ENCODE measurements around the gene URM1. TPM values are rescaled to one million over a fixed set of nuclear protein-coding genes. Genes with fewer than 3 reads are reported as not detected.

URM1 gene
- total RNA-seq, 5 donors from 2014 or later (not counting 1 experiment from before 2014, with no cell fraction given), result 38.7 to 55.8 (median 52.5) TPM

GRCh38 chr9:128358861-128359260 lies 12.3 kb upstream of the URM1 start:
- H3K36me3 ChIP-seq (ENCODE audit: control insufficient read depth in 2 of 2, extremely low read depth in 1 of 2, insufficient read depth in 1 of 2, low read length in 1 of 2), result peaks cover 13 to 15% of the 10 kb centered on the region in 2 donors
- 94% methylated on average over 3 of the region's 4 CpGs for WGBS (ENCODE audit: insufficient coverage)
- DNase-seq (no peak), ATAC-seq (replicated peaks in 1 of 4) (no peak)
- H3K4me3 ChIP-seq (ENCODE audit: control insufficient read depth in 1 of 2, extremely low read depth in 1 of 2, low read length in 1 of 2), result no peak overlapping the region
- H3K9me3 Mint-ChIP-seq, result no peaks in the 10 kb centered on the region
- no peak overlapping the region for H3K27ac ChIP-seq (ENCODE audit: low read length)
- peaks cover 11% of the 10 kb centered on the region for H3K36me3 Mint-ChIP-seq
- ChIA-PET CTCF (interaction anchor here in 1 of 2 donors (0.6 kb wide), 1 partner anchor 623 kb away, joined by 3 read pairs; no protein-coding TSS in a partner anchor), POLR2A (no interaction called here)
- no peak overlapping the region for H3K27ac Mint-ChIP-seq
- peaks cover 0 to 12% of the 10 kb centered on the region in 2 experiments for H3K4me1 ChIP-seq (ENCODE audit: control insufficient read depth in 1 of 2, extremely low read depth in 1 of 2, insufficient read depth in 2 of 2, low read length in 2 of 2)
- no peaks in the 10 kb centered on the region for H3K9me3 ChIP-seq
- H3K27me3 Mint-ChIP-seq, result no peaks in the 10 kb centered on the region
- no peaks in the 10 kb centered on the region for H3K27me3 ChIP-seq (replicated peaks in 1 of 2; ENCODE audit: control insufficient read depth in 2 of 2, extremely low read depth in 1 of 2, insufficient read depth in 2 of 2, low read length in 1 of 2)
- no peak overlapping the region for H3K4me3 Mint-ChIP-seq
- peaks cover 8 to 9% (median 9%) of the 10 kb centered on the region in 3 donors for H3K4me1 Mint-ChIP-seq

- no peaks in the 10 kb centered on the region for H3K27me3 Mint-ChIP-seq
Observed at GRCh38 chr9:128360826-128361225, 10.3 kb upstream of the URM1 start.

GRCh38 chr9:128361296-128361985 lies 9.7 kb upstream of the URM1 start:
- peak overlapping the region; percentile 71 to 77 (median 75) for H3K4me3 Mint-ChIP-seq
- DNase-seq (no peak), ATAC-seq (replicated peaks in 1 of 4) (no peak)
- Histone ChIP-seq H3K27ac (ENCODE audit: low read length) (peak overlapping the region; percentile 39), H3K27me3 (replicated peaks in 1 of 2; ENCODE audit: control insufficient read depth in 2 of 2, extremely low read depth in 1 of 2, insufficient read depth in 2 of 2, low read length in 1 of 2) (peaks cover 0 to 10% of the 10 kb centered on the region in 2 experiments), H3K4me1 (ENCODE audit: control insufficient read depth in 1 of 2, extremely low read depth in 1 of 2, insufficient read depth in 2 of 2, low read length in 2 of 2) (peaks cover 0 to 20% of the 10 kb centered on the region in 2 experiments), H3K4me3 (ENCODE audit: control insufficient read depth in 1 of 2, extremely low read depth in 1 of 2, low read length in 1 of 2) (peak overlapping the region; percentile 43 to 58), H3K36me3 (ENCODE audit: control insufficient read depth in 2 of 2, extremely low read depth in 1 of 2, insufficient read depth in 1 of 2, low read length in 1 of 2) (peaks cover 0 to 5% of the 10 kb centered on the region in 2 donors), H3K9me3 (no peaks in the 10 kb centered on the region)
- H3K4me1 Mint-ChIP-seq, result peaks cover 8 to 16% (median 14%) of the 10 kb centered on the region in 3 donors
- no peaks in the 10 kb centered on the region for H3K9me3 Mint-ChIP-seq
- ChIA-PET POLR2A (interaction anchor here in 1 of 2 donors (0.6 kb wide), 1 partner anchor 603 kb away, joined by 6 read pairs; no protein-coding TSS in a partner anchor), CTCF (interaction anchor here in 1 of 2 donors (0.5 to 1.9 kb wide), 3 partner anchors 9 to 808 kb away, joined by 3 to 14 read pairs (median 3); partner anchors contain the start of gene URM1)
- no peaks in the 10 kb centered on the region for H3K36me3 Mint-ChIP-seq
- peak overlapping the region; percentile 61 to 72 for H3K27ac Mint-ChIP-seq
- WGBS (ENCODE audit: insufficient coverage), result 60% methylated on average over 11 of the region's 14 CpGs
- H3K27me3 Mint-ChIP-seq, result no peaks in the 10 kb centered on the region

More at GRCh38 chr9:128360826-128361225, 10.3 kb upstream of the URM1 start:
- no peaks in the 10 kb centered on the region for H3K9me3 ChIP-seq
- DNase-seq (no peak), ATAC-seq (replicated peaks in 1 of 4) (no peak)
- no peak overlapping the region for H3K27ac ChIP-seq (ENCODE audit: low read length)
- ChIA-PET CTCF (interaction anchor here in 1 of 2 donors (0.5 kb wide), 1 partner anchor 52 kb away, joined by 3 read pairs; no protein-coding TSS in a partner anchor), POLR2A (no interaction called here)
- peaks cover 0 to 10% of the 10 kb centered on the region in 2 experiments for H3K27me3 ChIP-seq (replicated peaks in 1 of 2; ENCODE audit: control insufficient read depth in 2 of 2, extremely low read depth in 1 of 2, insufficient read depth in 2 of 2, low read length in 1 of 2)
- H3K4me1 Mint-ChIP-seq, result peaks cover 8 to 16% (median 14%) of the 10 kb centered on the region in 3 donors
- H3K9me3 Mint-ChIP-seq, result no peaks in the 10 kb centered on the region
- no peak overlapping the region for H3K4me3 Mint-ChIP-seq
- no CpG with 5 or more reads among the region's 2 CpGs for WGBS (ENCODE audit: insufficient coverage)
- no peak overlapping the region for H3K4me3 ChIP-seq (ENCODE audit: control insufficient read depth in 1 of 2, extremely low read depth in 1 of 2, low read length in 1 of 2)
- peaks cover 2 to 6% of the 10 kb centered on the region in 2 donors for H3K36me3 ChIP-seq (ENCODE audit: control insufficient read depth in 2 of 2, extremely low read depth in 1 of 2, insufficient read depth in 1 of 2, low read length in 1 of 2)
- peaks cover 5% of the 10 kb centered on the region for H3K36me3 Mint-ChIP-seq
- H3K4me1 ChIP-seq (ENCODE audit: control insufficient read depth in 1 of 2, extremely low read depth in 1 of 2, insufficient read depth in 2 of 2, low read length in 2 of 2), result peaks cover 0 to 20% of the 10 kb centered on the region in 2 experiments
- H3K27ac Mint-ChIP-seq, result no peak overlapping the region

- Mint-ChIP-seq H3K27ac (peak overlapping the region; percentile 61 to 72), H3K36me3 (no peaks in the 10 kb centered on the region), H3K4me3 (peak overlapping the region; percentile 71 to 77 (median 75)), H3K4me1 (peaks cover 8 to 16% (median 14%) of the 10 kb centered on the region in 3 donors), H3K9me3 (no peaks in the 10 kb centered on the region), H3K27me3 (no peaks in the 10 kb centered on the region)
- peak; percentile 86 to 90 (median 88) for ATAC-seq (replicated peaks in 1 of 4)
- H3K36me3 ChIP-seq (ENCODE audit: control insufficient read depth in 2 of 2, extremely low read depth in 1 of 2, insufficient read depth in 1 of 2, low read length in 1 of 2), result peaks cover 0 to 5% of the 10 kb centered on the region in 2 donors
- H3K9me3 ChIP-seq, result no peaks in the 10 kb centered on the region
- ChIA-PET POLR2A (interaction anchor here in 1 of 2 donors (0.6 kb wide), 1 partner anchor 602 kb away, joined by 6 read pairs; no protein-coding TSS in a partner anchor), CTCF (interaction anchor here in 1 of 2 donors (0.5 to 1.9 kb wide), 3 partner anchors 9 to 808 kb away, joined by 3 to 14 read pairs (median 3); partner anchors contain the start of gene URM1)
- peaks cover 0 to 20% of the 10 kb centered on the region in 2 experiments for H3K4me1 ChIP-seq (ENCODE audit: control insufficient read depth in 1 of 2, extremely low read depth in 1 of 2, insufficient read depth in 2 of 2, low read length in 2 of 2)
- H3K27me3 ChIP-seq (replicated peaks in 1 of 2; ENCODE audit: control insufficient read depth in 2 of 2, extremely low read depth in 1 of 2, insufficient read depth in 2 of 2, low read length in 1 of 2), result peaks cover 0 to 12% of the 10 kb centered on the region in 2 experiments
- WGBS (ENCODE audit: insufficient coverage), result 11% methylated on average over 8 of the region's 20 CpGs
- H3K27ac ChIP-seq (ENCODE audit: low read length), result peak overlapping the region; percentile 39
- H3K4me3 ChIP-seq (ENCODE audit: control insufficient read depth in 1 of 2, extremely low read depth in 1 of 2, low read length in 1 of 2), result peak overlapping the region; percentile 43 to 58
- DNase-seq, result peak; percentile 7 to 78 (median 53)
Observed at GRCh38 chr9:128361986-128362646, 9.1 kb upstream of the URM1 start.

- DNase-seq (no peak), ATAC-seq (replicated peaks in 1 of 4) (no peak)
- Histone ChIP-seq H3K36me3 (ENCODE audit: control insufficient read depth in 2 of 2, extremely low read depth in 1 of 2, insufficient read depth in 1 of 2, low read length in 1 of 2) (peaks cover 0 to 5% of the 10 kb centered on the region in 2 donors), H3K4me3 (ENCODE audit: control insufficient read depth in 1 of 2, extremely low read depth in 1 of 2, low read length in 1 of 2) (no peak overlapping the region), H3K9me3 (no peaks in the 10 kb centered on the region), H3K27ac (ENCODE audit: low read length) (no peak overlapping the region), H3K4me1 (ENCODE audit: control insufficient read depth in 1 of 2, extremely low read depth in 1 of 2, insufficient read depth in 2 of 2, low read length in 2 of 2) (peaks cover 0 to 20% of the 10 kb centered on the region in 2 experiments), H3K27me3 (replicated peaks in 1 of 2; ENCODE audit: control insufficient read depth in 2 of 2, extremely low read depth in 1 of 2, insufficient read depth in 2 of 2, low read length in 1 of 2) (peaks cover 0 to 14% of the 10 kb centered on the region in 2 experiments)
- Mint-ChIP-seq H3K27ac (no peak overlapping the region), H3K4me1 (peaks cover 8 to 16% (median 14%) of the 10 kb centered on the region in 3 donors), H3K4me3 (no peak overlapping the region), H3K36me3 (no peaks in the 10 kb centered on the region), H3K27me3 (no peaks in the 10 kb centered on the region), H3K9me3 (no peaks in the 10 kb centered on the region)
- CTCF ChIA-PET, result interaction anchor here in 1 of 2 donors (0.8 to 1.9 kb wide), 2 partner anchors 8 to 21 kb away, joined by 3 to 14 read pairs; partner anchors contain the start of gene URM1
- POLR2A ChIA-PET, result no interaction called here
- WGBS (ENCODE audit: insufficient coverage), result 100% methylated on average over 1 of the region's 3 CpGs
Observed at GRCh38 chr9:128362774-128363173, 8.4 kb upstream of the URM1 start.

GRCh38 chr9:128365525-128365924 lies 5.6 kb upstream of the URM1 start:
- 74% methylated on average over 2 of the region's 4 CpGs for WGBS (ENCODE audit: insufficient coverage)
- Histone ChIP-seq H3K36me3 (ENCODE audit: control insufficient read depth in 2 of 2, extremely low read depth in 1 of 2, insufficient read depth in 1 of 2, low read length in 1 of 2) (no peaks in the 10 kb centered on the region), H3K4me1 (ENCODE audit: control insufficient read depth in 1 of 2, extremely low read depth in 1 of 2, insufficient read depth in 2 of 2, low read length in 2 of 2) (peaks cover 0 to 24% of the 10 kb centered on the region in 2 experiments), H3K4me3 (ENCODE audit: control insufficient read depth in 1 of 2, extremely low read depth in 1 of 2, low read length in 1 of 2) (no peak overlapping the region), H3K27ac (ENCODE audit: low read length) (no peak overlapping the region), H3K27me3 (replicated peaks in 1 of 2; ENCODE audit: control insufficient read depth in 2 of 2, extremely low read depth in 1 of 2, insufficient read depth in 2 of 2, low read length in 1 of 2) (peaks cover 0 to 14% of the 10 kb centered on the region in 2 experiments), H3K9me3 (no peaks in the 10 kb centered on the region)
- ATAC-seq (replicated peaks in 1 of 4) (no peak), DNase-seq (no peak)
- no peaks in the 10 kb centered on the region for H3K27me3 Mint-ChIP-seq
- no peak overlapping the region for H3K27ac Mint-ChIP-seq
- no peaks in the 10 kb centered on the region for H3K36me3 Mint-ChIP-seq
- peak overlapping the region in 1 of 3 donors; percentile 45 for H3K4me3 Mint-ChIP-seq
- CTCF ChIA-PET, result no interaction called here
- POLR2A ChIA-PET, result no interaction called here
- H3K4me1 Mint-ChIP-seq, result peaks cover 13 to 22% (median 19%) of the 10 kb centered on the region in 3 donors
- no peaks in the 10 kb centered on the region for H3K9me3 Mint-ChIP-seq

Data from T-cell (primary cell).